GM23248 (cell line): ENCODE measurements around the gene MARS1.

Source experiments
- EZH2 ChIP-seq: fragments of 200-600 bp; sonication (generic); IDR thresholded peaks from 2 replicates; pipeline ENCODE4 v1.6.1; 2018; ENCODE audit warnings: antibody characterized with exemption, mild to moderate bottlenecking; ENCODE audit not compliant: insufficient read depth, poor library complexity, severe bottlenecking
- EZH2phosphoT487 ChIP-seq: fragments of 200-600 bp; sonication (generic); IDR thresholded peaks from 2 replicates; pipeline ENCODE4 v1.6.1; 2018; ENCODE audit warnings: antibody characterized with exemption, moderate library complexity, mild to moderate bottlenecking, low read depth; ENCODE audit not compliant: insufficient read depth

DNA sequence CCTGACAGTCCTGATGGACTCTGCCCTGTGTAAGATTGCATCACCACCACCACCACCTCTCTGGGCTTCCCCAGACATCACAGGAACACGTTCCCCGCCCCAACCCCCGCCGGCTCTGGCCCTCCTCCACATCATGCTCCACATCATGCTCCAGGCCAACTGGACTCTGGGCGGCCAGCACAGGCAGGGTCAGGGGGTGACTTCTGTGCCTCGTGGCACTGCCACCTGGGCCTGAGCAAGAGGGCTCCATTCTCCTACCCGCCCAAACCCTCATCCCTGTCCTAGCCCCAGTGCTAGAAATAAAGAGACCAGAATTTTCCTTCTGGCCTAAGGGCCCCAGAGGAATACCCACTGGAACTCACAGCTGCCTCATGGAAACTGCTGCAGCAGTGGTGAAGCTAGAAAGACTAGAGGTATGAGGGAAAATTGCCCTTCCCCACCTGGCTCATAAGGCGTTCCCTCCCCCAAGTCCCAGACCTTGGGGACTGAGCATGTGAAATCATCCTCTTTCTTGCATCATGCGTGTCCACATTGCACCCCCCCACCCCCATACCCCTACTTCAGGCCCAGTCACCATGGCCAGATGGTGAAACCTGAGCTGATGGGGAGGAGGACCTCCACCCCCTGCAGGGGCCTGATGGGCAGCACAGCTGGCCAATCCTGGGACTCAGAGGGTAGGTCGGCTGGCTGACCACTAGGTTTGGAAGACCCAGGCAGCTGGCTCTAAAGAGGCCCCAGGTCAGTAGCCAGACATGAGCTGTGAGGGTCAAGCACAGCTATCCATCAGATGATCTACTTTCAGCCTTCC, 33.1 kb upstream of the MARS1 start, which contains the start of gene INHBE:
- no peak for TF ChIP-seq EZH2phosphoT487
- no peak for TF ChIP-seq EZH2
